Measurements from ENCODE around the gene CHMP4A.

CHMP4A gene

DNA sequence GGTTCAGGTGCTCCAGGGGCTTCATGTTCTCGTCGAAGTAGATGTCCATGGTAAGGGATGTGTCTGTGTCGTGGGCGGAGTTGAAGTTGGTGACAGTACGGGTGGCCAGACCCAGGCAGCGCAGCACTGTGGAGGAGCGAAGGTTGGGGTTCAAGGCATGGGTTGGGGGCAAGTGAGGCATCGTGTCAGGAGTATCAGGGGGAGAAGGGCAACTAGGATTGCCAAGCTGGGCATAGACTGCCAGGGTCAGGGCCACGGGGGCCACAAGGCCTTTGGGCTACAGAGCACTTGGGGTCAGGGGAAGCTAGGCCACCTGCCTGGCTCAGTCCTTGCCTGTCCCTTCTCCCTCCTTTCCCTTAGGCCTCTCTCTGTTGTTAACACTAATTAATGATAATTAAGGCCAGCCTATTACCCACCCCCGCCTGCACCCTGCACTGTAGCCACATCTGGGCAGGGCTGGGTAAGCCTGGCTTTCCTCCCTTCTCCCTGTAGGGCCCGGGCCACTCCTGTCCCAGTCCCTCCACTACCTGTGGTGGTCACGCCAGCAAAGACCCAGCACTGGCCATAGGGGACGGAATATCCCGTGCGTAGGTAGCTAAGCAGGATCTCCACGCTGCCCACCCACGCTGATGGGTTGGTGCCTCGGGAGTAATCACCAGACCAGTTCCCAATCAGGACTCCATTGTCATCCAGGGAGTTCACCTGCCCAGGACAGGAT lies 45.4 kb upstream of the CHMP4A start:
- TF ChIP-seq, protein P1, sequence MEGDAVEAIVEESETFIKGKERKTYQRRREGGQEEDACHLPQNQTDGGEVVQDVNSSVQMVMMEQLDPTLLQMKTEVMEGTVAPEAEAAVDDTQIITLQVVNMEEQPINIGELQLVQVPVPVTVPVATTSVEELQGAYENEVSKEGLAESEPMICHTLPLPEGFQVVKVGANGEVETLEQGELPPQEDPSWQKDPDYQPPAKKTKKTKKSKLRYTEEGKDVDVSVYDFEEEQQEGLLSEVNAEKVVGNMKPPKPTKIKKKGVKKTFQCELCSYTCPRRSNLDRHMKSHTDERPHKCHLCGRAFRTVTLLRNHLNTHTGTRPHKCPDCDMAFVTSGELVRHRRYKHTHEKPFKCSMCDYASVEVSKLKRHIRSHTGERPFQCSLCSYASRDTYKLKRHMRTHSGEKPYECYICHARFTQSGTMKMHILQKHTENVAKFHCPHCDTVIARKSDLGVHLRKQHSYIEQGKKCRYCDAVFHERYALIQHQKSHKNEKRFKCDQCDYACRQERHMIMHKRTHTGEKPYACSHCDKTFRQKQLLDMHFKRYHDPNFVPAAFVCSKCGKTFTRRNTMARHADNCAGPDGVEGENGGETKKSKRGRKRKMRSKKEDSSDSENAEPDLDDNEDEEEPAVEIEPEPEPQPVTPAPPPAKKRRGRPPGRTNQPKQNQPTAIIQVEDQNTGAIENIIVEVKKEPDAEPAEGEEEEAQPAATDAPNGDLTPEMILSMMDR (IDR thresholded peaks at IDR 0.05; ENCODE audit: low read depth, low read length) = no peak
- H3K4me3 ChIP-seq (ENCODE audit: low read depth, low read length) = no peak overlapping the region

DNA sequence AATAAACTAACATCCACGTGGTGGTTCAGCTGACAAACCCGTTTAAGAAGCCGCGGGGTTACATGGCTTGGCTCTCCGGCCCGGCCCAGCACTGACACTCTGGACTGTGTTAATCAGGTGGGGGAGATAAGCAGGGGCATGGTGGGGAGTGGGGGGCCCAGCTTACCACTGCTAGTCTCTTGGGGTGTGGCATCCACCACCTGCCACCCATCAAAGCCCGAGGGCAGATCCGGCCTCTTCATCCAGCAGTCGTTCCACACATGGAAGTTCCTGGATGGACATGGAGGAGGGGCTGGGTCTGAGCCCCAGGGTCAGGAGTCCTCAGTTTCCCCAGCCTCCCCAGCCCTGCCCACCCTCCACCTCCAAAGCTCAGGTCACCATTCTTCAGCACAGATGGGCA lies 44.8 kb upstream of the CHMP4A start:
- TF ChIP-seq, protein P1 (IDR thresholded peaks at IDR 0.05; ENCODE audit: low read depth, low read length) = no peak
- no peak overlapping the region for H3K4me3 ChIP-seq (ENCODE audit: low read depth, low read length)

DNA sequence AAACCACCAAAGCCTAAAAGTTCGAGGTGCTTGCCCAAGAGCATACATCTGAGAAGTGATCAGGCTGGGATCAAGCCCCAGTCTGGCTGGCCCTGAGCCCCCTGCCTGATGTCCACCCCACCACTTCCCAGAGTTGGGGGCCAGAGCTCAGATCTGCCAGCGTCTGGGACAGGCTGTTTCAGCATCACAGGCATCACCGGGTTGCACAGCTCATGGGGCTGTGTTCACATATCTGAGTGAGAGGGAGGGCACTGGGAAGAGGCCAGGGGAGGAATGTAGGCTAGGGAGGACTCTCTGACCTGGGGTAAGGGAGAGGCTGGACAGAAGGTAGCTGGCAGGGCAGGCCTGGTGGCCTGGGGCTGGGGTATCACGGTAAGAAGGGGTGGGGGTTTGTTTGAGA lies 43.7 kb upstream of the CHMP4A start:
- TF ChIP-seq, protein P1 (IDR thresholded peaks at IDR 0.05; ENCODE audit: low read depth, low read length) = no peak
- no peak overlapping the region for H3K4me3 ChIP-seq (ENCODE audit: low read depth, low read length)

DNA sequence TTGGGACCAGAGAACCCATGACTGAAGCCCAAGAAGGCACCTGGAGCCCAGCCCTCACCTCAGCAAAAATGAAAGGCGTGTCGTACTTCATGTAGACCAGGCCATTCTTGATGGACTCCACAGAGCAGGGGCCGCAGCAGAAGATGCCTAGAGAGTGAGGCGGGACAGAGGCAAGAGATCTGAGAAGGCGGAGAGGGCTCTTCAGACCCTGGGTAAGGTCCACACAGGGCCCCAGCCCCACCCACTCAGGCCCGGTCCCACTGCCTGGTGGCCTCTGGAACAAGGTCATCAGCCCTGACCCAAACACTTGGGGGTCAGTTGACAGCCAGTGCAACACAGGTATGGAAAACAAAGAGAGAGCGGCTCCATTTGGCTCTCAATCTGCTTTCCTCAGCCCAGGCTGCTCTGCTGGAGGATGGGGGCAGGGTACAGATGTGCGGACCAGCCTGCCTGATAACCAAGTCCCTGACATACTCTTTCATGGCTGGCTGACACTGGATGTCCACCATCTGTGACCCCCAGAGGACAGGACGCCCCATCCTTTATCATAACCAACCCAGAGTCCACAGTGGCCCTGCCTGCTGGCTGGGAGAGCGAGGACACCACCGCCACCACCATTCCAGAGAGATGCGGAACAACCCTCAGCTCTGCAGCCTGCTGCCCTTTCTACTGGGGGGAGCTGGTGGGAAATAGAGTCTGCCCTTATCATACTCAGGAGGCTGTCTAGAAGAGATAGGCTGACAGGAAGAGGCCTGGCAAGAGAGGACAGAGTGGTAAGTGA lies 42.8 kb upstream of the CHMP4A start:
- no peak overlapping the region for H3K4me3 ChIP-seq (ENCODE audit: low read depth, low read length)
- TF ChIP-seq, protein P1 (IDR thresholded peaks at IDR 0.05; ENCODE audit: low read depth, low read length) = no peak

DNA sequence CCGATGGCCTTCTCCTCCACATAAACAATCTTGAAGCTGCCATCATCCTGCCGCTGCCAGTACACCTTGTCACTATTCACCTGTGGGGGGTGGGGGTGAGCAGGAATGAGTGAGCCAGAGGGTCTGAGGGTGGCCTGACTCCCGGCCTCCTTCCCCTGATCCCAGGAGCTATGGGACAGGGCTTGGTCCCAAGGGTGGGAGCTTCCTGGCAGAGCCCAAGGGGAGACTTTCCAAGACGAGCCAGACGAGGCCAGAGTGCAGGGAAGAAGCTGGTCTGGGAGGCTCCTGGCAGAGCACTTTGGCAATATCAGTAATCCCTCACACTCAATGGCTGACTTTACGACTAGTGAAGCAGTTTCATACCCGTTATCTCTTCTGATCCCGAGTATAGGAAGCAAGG lies 42.1 kb upstream of the CHMP4A start:
- H3K4me3 ChIP-seq (ENCODE audit: low read depth, low read length) = no peak overlapping the region
- TF ChIP-seq, protein P1 (IDR thresholded peaks at IDR 0.05; ENCODE audit: low read depth, low read length) = no peak

DNA sequence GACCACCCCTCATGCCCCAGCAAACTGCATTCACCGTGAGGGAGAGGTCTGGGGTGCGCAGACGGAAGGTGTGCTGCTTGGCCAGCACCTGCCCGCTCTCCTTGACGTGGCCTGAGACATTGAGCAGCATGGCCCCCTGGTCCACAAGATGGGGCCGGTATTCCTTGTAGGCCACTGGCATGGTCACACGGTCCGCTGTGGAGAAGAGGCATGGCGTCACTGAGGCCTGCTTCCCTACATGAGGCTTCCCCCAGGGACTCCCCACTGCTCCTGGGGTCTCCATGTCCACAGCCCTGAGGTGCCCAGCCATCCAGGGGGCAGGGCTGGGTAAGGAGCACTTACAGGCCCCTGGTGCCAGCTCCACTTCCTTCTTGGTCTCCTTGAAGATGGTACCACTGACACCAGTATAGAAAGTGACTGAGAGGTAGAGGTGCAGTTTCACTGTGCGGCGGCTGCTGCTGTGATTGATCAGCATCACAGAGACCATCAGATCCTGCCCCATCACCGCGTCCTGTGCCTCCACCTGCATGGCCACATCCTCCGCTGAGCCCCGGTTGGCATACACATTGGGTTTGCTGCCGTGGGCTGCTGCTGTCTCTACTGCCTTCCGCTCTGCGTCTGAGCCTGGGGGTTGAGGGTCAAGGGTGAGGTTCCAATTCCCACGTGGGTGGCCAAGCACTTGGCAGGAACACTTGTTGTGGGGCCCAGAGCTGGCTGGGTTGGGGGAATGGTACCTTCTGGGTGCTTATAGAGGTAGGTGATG lies 41.5 kb upstream of the CHMP4A start:
- TF ChIP-seq, protein P1 (IDR thresholded peaks at IDR 0.05; ENCODE audit: low read depth, low read length) = no peak
- H3K4me3 ChIP-seq (ENCODE audit: low read depth, low read length) = no peak overlapping the region

Measured in WI38 (cell line).